GM18907 (cell line): ENCODE data around the gene DAZAP1.
"Not testable (repeated sequence)": the region's sequence is repeated elsewhere in the genome, so short reads cannot be mapped to it uniquely, and the experiment has no call there.

Source experiments
- ATAC-seq: cut with Tn5 transposase; IDR thresholded peaks from one replicate; pipeline ENCODE4 v1.9.1; 2021; ENCODE audit warnings: mild to moderate bottlenecking, moderate library complexity; ENCODE audit not compliant: unreplicated experiment

The DAZAP1 gene

DNA sequence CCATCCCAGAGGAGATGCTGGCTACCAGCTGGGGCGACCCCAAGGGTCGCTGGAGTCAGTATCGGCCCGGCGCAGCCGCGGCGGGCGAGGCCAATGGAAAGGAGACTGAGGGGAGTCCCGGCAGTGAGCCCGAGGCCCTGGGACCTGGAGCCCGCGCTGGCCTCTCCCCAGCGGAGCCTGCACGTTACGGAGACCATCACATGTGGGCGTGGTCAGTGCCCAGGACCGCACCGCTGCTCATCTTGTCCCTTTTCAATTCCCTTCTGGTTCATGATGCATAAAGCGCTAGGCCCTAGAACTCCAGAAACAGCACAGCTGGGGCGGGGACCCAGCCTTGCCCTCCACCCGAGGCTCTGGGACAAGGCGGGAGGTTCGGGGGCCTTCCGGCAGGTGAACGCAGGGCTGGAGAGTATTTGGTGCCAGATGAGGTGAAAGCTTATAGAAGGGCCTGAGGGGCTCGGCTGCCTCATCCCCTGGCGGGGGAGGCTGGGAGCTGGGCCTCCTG lies 63.7 kb downstream of the DAZAP1 start:
- ATAC-seq, result no peak

DNA sequence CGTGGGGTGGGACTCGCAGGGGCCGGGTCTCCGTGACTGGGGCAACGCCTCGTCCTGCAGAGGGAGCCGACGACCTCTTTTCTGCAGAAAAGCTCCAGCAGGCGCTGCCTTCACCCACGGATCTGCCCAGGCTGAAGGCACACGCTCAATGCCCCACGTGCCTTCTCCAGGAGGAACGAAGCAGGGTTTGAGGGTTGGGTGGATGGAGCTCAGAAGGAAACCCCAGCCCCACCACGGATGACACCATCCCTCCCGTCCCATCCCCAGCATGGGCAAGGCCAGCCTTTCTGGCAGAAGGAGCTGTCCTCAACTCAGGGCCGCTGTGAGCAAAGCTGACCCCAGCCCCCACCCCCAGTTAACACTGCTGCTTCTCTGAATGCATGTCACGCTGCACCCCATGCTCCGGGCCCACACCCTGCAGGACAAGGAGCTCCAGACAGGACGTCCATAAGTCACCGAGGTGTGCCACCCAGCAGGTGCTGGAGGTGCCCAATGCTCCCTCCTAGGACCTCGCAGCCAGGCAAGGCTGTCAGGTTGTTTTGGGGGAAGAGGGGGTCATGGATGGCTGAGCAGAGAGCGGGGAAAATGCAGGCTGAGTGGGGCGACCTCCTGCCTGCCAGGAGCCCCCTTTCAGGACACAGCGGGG lies 64.3 kb downstream of the DAZAP1 start:
- no peak for ATAC-seq

DNA sequence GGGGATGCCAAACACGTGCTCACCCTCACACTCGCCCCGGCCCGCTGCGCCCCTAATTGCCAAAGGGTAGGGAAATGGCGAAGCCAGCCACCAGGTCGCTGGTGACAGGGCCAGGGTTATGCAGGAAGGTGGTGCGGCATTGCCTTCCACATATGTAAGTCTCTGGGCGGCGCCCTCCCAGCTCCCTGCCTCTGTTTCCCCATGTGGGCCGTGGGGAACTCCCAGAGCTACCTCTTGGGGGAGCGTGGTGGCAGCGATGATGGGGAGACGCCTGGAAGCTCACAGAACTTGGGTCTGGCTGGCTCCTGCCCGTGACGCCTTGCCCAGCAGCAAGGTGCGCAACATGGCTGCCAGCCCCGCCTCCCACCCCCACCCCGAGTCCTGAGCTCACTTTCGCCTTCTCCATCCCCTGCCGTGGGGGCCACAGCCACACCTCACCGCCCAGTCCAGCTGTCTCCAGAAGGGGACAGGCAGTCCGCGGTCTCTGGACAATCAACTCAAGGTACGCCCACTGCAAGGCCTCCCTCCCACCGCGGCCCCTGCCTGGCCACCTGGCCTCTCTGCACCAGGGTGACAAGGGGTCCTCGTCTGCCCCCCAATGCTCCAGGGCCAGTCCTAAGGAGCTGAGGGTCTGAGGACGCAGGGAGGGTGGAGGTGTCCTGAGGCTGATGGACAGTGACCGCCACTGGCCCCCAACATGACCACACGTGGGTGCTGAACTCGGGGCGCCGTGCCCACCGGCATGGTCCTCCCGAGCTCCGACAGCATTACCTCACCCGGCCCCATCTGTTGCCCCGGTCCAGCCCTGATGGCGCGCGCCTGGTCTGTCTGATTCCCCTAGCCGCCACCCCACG lies 65.1 kb downstream of the DAZAP1 start:
- ATAC-seq, result no peak

DNA sequence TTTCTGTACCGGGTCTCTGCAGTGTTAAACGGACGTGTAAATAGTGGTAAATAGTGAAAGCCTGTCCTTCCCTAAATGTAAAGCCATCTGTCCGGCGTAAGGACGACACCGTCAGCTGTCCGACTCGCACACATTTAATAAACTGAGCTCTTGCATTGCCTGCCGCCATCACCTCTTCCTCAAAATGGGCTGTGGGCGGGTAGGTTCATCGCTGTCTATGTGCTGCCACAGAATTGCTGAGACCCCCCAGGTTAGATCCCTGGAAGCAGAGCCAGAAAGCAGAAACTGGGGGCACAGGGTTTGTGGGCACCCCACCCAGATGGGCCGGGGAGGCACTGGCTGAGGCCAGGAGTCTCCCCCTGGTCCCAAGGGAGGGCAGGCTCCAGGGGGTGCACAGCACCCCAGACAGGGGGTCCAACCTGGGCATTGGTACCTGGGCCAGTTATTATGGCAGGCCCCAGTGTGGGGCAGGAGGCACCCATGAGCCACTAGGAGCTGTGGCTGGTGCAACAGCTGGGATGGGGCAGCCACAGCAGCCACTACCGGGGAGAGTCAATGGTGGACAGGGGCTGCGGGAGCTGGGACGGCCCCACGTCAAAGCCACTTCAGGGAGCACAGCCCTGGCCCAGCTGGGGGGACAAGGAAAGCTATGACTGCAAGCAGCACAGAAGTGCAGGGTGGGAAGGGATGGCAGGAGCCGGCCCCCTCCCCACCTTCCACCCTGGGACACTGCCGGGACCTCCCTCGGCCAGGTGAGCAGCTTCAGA lies 65.9 kb downstream of the DAZAP1 start:
- no peak for ATAC-seq

DNA sequence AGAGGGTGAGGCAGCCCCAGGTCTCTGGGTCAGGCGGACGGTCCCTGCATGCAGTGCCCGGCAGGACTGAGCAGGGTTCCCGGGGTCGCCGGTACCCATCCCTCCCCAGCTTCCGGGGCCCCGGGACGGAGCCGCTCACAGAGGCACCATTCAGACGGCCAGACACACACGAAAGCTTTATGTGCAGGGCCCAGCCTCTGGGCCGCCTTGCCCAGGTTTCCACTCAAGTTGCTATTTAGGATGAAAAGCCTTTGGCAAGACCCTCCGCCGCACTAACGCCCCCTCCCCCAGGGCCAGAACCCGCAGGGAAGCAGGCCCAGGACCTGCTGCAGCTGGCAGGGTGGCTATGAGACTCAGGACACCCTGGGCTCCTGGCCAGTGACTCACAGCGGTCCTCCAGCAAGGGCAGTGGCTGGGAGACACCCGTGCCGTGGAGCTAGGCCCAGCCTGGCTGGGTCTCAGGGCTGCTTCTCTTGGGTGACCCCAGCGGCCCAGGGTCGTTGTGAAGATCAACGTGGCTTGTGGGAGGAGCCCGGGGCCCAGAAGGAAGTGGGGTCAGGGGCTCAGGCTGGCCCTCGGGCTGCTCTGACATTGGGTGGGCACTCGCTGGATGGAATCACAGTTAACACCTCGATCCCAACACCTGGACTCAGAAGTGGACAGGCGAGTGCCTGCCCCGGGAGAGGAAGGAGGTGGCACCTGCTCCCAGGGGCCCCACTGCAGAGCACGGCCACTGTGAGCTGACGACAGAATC lies 66.8 kb downstream of the DAZAP1 start:
- no peak for ATAC-seq

DNA sequence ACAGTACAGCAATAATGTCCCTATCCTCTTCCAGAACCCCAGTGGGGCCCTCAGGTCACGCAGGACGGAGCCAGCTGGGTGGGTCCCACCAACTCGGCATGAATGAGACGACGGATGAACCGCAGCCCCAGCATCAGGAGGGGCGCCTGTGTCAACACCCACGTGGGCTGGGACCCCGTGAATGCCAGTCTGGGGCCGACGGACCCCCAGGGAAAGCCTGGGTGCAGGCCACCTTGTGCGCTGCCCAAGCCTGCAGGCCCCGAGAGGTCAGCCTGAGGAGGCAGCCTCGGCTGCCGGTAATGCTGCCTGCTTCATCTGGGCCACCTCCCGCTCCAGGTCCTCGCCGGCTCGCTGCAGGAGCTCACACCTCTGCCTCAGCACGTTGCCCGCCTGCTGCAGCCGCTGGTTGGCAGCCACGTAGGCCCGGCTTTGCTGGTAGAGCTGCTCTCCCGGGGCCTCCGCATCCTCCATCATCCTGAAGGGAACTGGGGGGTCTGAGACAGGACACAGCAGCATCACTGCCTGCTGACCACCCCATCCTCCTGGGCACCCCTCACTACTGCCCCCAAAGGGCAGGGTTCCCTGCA lies 67.5 kb downstream of the DAZAP1 start:
- no peak for ATAC-seq

DNA sequence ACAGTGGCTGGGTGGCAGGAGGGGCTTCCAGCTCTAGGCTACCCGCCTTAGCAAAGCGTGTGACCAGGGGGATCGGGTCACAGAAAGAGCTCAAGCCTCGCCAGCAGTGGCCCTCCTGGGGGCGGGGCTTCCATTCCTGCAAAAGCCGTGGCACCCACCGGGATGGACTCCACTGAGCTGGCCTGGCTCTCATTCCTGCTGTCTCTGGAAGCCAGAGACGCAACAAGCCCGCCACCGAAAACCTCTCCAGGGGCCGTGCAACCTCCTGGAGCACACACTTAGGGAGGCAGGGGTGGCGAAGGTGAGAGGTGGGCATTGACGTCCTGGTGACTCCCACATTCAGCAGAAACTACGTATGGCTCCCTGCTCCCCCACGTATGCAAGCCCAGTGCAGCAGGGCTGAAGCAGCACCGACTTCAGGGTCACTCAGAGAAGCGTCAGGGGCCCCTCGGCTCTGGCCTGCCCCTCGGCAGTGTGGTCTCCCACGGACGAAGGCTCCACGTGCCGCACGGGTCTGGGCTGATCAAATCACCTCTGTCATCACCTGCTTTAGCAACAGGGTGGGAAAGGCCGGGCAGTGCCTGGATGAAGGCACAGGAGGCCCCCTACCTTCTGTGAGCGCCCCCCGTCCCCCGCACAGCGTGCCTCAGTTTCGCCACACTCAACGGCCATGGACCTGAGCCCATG lies 68.5 kb downstream of the DAZAP1 start:
- ATAC-seq, result no peak

DNA sequence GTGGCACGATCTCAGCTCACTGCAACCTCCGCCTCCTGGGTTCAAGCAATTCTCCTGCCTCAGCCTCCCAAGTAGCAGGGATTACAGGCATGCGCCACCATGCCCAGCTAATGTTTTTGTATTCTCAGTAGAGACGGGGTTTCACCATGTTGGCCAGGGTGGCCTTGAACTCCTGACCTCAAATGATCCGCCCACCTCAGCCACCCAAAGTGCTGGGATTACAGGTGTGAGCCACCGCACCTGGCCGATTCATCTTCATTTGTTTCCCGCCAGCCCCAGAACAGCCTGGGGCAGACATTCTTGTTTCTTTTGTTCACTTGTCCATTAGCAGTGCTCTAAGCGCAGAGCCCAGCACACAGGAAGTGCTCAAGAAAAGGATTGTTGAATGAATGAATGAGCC lies 69.7 kb downstream of the DAZAP1 start:
- not testable (repeated sequence) for ATAC-seq

DNA sequence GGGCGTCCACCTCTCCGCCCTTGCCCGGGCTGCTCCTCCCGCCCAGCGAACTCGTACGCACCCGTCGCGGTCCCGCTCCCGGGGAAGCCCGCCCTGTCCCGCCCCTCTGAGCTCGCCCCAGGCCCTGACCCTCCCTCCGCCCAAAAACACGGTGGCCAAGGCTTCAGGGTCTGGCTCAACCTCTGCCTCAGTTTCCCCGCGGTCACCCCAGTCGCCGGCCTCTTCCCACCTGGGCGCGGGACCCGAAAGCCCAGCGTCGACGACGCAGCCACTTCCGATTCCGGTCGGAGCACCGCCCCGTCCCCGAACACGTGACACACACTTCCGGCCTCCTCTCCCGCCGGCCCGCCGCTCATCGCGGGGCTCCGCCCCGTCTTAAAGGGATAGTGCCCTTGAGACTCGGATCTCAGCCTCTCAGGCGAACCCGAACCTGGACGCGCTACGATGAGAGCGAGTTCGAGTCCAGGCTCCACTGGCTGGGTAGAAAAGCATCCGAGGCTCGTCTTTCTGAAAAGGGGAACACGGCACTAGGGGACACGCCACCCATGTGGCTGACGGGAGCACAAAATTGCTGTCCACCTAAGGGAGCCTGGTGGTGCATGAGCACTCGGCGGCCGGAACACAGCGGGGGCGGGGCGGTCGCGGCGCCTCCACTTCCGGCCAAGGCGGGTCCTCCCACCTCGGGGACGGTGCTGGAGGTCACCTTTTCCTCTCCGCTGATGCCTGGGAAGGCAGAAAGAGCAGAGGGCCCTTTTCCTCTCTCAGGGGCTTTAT lies 71.7 kb downstream of the DAZAP1 start, which contains the start of gene C19orf25:
TSS of gene C19orf25 (minus strand) at position 282 of the 774 bp plus-strand sequence. CDS start 312 bp downstream, outside the sequence.
- ATAC-seq, result peak; percentile 81

DNA sequence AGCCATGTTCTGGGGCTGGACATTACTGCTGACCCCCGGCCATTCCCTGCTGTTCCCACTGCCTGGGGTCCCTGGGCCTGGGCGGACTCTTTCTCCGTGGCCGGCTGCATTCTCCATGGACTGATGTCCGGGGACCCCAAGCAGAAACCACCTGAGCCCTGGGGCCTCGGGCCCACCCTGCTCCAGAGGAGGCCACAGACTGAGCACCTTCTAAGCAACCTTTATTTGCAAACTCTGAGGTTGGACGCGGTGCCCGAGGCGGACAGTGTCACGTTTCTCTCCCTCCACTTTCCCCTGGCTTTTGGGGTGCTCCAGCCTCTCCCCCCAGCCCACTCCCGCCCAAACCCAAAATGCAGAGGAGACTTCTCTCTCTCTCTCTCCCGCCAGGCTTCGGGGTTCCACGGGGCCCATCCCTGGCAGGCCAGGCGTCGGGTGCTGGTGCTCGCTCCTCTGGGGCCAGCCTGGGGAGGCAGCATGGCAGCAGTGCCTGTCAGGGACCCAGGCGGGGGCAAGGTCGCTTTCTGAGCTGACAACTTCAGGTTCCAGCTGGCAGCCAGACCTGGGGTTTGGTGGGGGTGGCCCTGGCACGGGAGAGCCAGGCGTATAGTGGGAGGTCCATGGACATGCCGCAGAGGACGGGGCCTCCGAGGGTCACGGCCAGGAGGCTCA lies 74.0 kb downstream of the DAZAP1 start:
- ATAC-seq, result no peak

DNA sequence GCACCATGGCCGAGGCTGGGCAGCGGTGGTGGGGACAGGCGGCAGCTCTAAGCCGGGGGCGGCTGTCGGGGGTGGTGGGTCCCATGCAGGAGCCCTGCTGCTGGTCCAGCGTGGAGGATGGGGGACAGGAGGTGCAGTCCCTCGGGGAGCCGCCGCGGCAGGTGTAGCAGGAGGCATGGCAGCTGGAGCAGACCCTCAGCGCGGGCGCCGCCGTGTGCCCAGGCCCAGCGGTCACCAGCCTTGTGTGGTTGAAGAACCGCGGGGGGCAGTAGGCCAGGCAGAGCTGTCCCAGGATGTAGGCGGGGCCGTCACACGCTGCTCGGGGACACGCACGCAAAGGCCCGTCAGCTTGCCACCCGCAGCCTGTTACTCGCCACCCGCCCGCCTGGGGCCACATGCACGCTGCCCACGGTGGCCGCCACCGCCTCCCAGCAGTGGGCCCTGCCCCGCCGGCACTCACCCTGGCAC lies 74.5 kb downstream of the DAZAP1 start:
- no peak for ATAC-seq

DNA sequence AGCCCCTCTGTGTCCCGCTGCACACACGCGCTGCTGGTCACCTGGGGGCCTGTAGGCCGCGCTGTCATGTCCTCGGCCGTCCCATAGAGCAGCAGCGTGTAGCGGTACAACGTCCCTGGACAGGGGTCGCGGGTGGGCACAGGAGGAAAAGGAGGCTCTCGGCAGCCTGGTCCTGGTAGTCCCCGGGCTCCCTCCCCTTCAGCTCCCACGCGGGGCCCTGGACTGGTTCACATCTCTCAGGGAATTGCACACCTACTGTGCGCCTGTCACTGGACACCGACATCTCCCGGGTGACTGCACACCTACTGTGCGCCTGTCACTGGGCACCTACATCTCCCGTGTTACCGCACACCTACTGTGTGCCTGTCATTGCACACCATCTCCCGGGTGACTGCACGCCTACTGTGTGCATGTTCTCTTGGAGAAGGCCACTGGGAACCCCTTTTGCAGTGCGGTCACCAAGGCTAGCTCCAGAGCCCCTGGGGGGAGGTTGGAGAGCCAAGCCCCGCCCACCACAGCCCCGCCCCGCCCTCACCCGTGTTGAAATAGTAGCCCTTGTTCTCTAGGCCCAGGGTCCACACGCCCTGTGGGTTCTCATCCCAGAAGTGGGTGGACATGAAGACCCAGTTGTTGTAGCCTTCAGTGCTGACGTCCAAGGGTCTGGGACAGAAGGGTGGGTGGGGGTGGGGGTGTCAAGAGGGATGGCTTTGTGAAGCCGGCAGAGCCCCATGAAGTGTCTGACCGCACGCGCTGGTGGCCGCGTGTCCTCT lies 75.2 kb downstream of the DAZAP1 start:
- no peak for ATAC-seq

DNA sequence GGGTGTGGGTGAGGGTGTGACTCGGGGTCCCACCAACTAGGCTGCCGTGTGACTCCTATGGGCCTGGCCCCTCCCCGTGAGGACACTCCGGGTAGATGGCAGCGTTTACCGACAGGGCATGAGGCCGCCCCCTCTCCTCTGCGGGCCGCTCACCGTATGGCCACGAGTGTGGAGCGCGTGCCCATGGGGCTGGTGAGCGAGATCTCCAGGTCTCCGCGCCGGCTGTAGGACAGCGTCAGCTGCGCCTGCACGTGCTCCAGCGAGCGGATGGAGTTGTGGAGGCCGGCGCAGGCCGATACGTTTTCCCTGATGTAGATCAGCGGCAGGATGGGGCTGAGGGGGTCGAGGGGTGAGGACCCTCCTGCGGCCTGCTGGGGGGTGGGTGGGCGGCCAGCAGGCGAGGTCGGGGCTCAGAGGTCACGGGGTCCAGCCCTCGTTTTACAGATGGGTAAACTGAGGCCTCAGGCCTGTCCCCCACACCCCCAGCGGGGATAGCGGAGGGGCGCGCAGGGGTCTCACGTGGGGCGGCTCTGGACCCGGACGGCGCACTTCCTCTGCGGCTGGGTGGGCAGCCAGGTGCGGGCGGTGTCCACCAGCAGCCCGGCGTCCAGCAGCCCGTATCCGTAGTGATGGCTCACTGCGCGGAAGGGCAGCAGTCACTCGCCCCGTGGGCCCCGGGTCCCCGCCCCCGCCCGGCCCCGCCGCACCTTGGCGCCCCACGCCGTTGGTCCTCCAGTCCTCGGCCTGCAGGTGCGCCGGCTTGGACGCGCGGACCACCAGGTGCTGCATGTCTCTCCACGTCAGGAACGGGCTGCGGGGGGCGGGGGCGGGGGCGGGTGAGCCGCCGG lies 76.0 kb downstream of the DAZAP1 start:
- no peak for ATAC-seq

DNA sequence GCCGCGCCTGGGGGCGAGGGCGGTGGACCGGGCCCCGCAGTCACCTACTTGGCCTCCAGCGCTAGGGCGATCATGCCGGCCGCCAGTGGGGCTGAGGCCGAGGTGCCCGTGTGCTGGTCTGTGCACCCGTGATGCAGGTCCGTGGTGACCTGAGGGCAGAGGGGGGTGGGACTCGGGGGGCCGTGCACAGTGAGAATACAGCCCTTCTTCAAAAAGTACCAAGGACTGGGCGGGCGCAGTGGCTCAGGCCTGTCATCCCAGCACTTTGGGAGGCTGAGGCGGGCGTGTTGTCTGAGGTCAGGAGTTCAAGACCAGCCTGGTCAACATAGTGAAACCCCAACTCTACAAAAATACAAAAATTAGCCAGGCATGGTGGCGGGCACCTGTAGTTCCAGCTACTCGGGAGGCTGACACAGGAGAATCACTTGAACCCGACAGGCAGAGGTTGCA lies 76.6 kb downstream of the DAZAP1 start:
- ATAC-seq, result no peak
